Thyroid gland (tissue), 4 donors: ENCODE data around the gene LRMDA. TPM values are rescaled to one million over a fixed set of nuclear protein-coding genes. Genes with fewer than 3 reads are reported as not detected.

ENCODE experiments used
- DNase-seq, 2 donors: peaks; one replicate each; pipeline ENCODE4 v3.0.0-alpha.2; 2019
- H3K27ac ChIP-seq, 3 donors: fragments of 200-600 bp; sonication (generic); 1 replicate in 2 of 3; 2 replicates in 1 of 3; pipeline ENCODE4 v1.5.1; 2016 to 2019; ENCODE audit warnings: mild to moderate bottlenecking in 1 of 3, moderate library complexity in 1 of 3
- H3K27me3 ChIP-seq: fragments of 200-600 bp; sonication (generic); one replicate; pipeline ENCODE4 v1.5.1; 2019
- H3K36me3 ChIP-seq, 2 donors: fragments of 200-600 bp; sonication (generic); one replicate each; pipeline ENCODE4 v1.5.1; 2016 to 2019
- H3K4me1 ChIP-seq, 2 donors: fragments of 200-600 bp; sonication (generic); one replicate each; pipeline ENCODE4 v1.5.1; 2017 to 2019
- H3K4me3 ChIP-seq, 3 donors: fragments of 200-600 bp; sonication (generic); replicated peaks in 1 of 3; 1 replicate in 2 of 3; 2 replicates in 1 of 3; pipeline ENCODE4 v1.5.1; 2016; ENCODE audit warnings: mild to moderate bottlenecking in 1 of 3
- H3K9me3 ChIP-seq: fragments of 200-600 bp; sonication (generic); one replicate; pipeline ENCODE4 v1.5.1; 2017
- POLR2A ChIP-seq, 2 donors: fragments of 450-650 bp; IDR thresholded peaks; one replicate each; pipeline ENCODE4 v1.6.1; 2017; ENCODE audit warnings: antibody characterized with exemption in 2 of 2, mild to moderate bottlenecking in 2 of 2, moderate library complexity in 1 of 2
- WGBS, 2 donors: methylation state at CpG; one replicate each; pipeline ENCODE4 v1.1.5; 2017; 5-methylcytosine and 5-hydroxymethylcytosine counted together
- intact Hi-C: fragments of 100-400 bp; cut with DNase I; formaldehyde crosslinking; loops from one replicate; pipeline ENCODE4 v1.15.1; 2023
- total RNA-seq, 4 donors: library from RNA; depleted of rRNA; stranded (reverse); fragments of >200 nt; gene quantifications; one replicate each; pipeline ENCODE4 v1.2.3, GENCODE V29; 2016
- TF ChIP-seq, protein P1 (sequence below), 6 experiments: fragments of 200-600 bp in 3 of 6; fragments of 450-650 bp in 3 of 6; sonication (generic) in 3 of 6; IDR thresholded peaks; one replicate each; pipeline ENCODE4 v1.5.1; 2016 to 2019; ENCODE audit warnings: antibody characterized with exemption in 6 of 6, mild to moderate bottlenecking in 2 of 6, inconsistent platforms in 1 of 6, moderate library complexity in 1 of 6

LRMDA gene
- total RNA-seq, 4 donors from 2014 or later, result 16.5 to 31.7 (median 23.2) TPM

DNA sequence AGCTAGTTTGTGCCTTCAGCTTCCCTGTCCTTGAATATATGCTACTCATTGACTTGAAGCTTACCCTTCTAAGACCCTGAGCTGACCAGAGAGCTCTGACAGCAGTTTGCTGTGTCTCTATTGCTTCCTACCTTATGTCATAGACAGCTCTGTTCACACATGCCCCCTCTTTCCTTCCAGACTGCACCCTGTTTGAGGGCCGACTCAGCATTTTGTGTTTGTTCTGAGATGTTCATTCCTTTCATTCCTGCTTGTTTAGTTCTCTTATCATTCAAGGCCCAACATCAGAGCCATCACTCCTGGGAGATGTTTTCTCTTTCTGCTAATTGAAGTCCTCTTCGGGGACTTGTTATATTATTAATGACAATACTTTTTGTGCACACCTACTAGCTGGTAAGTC, 518.9 kb downstream of the LRMDA start:
- intact Hi-C loops, result no loop called here
- TF ChIP-seq, protein P1, sequence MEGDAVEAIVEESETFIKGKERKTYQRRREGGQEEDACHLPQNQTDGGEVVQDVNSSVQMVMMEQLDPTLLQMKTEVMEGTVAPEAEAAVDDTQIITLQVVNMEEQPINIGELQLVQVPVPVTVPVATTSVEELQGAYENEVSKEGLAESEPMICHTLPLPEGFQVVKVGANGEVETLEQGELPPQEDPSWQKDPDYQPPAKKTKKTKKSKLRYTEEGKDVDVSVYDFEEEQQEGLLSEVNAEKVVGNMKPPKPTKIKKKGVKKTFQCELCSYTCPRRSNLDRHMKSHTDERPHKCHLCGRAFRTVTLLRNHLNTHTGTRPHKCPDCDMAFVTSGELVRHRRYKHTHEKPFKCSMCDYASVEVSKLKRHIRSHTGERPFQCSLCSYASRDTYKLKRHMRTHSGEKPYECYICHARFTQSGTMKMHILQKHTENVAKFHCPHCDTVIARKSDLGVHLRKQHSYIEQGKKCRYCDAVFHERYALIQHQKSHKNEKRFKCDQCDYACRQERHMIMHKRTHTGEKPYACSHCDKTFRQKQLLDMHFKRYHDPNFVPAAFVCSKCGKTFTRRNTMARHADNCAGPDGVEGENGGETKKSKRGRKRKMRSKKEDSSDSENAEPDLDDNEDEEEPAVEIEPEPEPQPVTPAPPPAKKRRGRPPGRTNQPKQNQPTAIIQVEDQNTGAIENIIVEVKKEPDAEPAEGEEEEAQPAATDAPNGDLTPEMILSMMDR (IDR thresholded peaks at IDR 0.05), result no peak
- no peak for TF ChIP-seq POLR2A (IDR thresholded peaks at IDR 0.05)
- WGBS, 2 donors, result 77 to 83% methylated on average over 2 of the region's 2 CpGs
- DNase-seq, result no peak
- Histone ChIP-seq H3K27ac (no peak overlapping the region), H3K27me3 (no peaks in the 10 kb centered on the region), H3K36me3 (no peaks in the 10 kb centered on the region), H3K4me1 (no peaks in the 10 kb centered on the region), H3K4me3 (no peak overlapping the region), H3K9me3 (no peaks in the 10 kb centered on the region)

DNA sequence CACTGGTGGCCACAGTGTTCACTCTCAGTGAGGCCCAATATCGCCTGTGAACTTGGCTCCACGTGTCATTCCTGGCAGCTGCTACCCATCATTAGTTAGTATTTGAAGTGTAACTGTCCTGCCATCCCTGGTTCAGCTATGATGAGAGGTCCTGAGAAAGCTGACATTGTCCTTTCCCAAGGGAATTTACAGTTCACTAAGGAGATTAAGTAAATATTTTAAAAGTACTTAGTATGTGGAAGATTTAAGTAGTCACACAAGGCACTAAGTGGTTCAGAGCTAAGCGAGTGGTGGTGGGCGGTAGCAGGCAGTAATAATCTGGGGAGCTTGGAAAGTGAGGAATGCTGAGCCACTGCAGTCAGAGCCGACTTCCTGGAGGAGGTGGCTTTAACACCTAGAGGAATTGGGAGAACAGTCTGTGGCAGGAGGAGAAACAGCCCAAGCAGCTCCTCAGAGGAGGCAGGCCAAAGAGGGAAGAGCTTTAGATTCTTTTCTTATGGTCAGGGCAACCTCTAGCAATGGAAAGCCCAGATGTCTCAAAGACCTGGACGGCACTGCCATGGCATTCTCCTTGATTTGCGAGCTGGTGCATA, 519.7 kb downstream of the LRMDA start:
- H3K4me3 ChIP-seq, result no peak overlapping the region
- TF ChIP-seq, protein P1 (IDR thresholded peaks at IDR 0.05), result no peak
- no peak for TF ChIP-seq POLR2A (IDR thresholded peaks at IDR 0.05)
- no peaks in the 10 kb centered on the region for H3K27me3 ChIP-seq
- intact Hi-C loops, result no loop called here
- H3K4me1 ChIP-seq, result no peaks in the 10 kb centered on the region
- DNase-seq, result no peak
- no peaks in the 10 kb centered on the region for H3K9me3 ChIP-seq
- H3K27ac ChIP-seq, result no peak overlapping the region
- WGBS, 2 donors, result 86 to 88% methylated on average over 7 of the region's 7 CpGs
- no peaks in the 10 kb centered on the region for H3K36me3 ChIP-seq

DNA sequence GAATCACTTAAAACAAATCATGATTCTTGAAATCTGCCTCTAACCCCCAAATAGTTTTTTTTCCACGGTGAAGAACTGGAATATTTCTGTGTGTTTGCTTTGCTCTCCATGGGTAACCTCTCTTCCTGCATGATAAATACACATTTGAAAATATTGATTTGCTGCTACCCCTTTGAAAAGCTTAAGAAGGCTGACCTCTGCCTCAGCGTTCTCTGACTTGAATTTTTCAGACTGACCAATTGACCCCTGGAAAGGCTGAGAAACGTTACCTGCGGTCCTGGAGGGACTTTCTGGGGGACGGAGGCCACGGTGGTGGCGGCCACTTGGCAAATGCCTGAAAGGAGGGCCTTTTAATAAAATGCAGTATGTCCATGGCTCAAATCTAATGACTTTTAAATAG, 520.2 kb downstream of the LRMDA start:
- Histone ChIP-seq H3K27ac (no peak overlapping the region), H3K9me3 (no peaks in the 10 kb centered on the region), H3K4me3 (no peak overlapping the region), H3K36me3 (no peaks in the 10 kb centered on the region), H3K4me1 (no peaks in the 10 kb centered on the region), H3K27me3 (no peaks in the 10 kb centered on the region)
- TF ChIP-seq, protein P1 (IDR thresholded peaks at IDR 0.05), result no peak
- no peak for TF ChIP-seq POLR2A (IDR thresholded peaks at IDR 0.05)
- intact Hi-C loops, result no loop called here
- no peak for DNase-seq
- 92 to 94% methylated on average over 7 of the region's 7 CpGs for WGBS, 2 donors

DNA sequence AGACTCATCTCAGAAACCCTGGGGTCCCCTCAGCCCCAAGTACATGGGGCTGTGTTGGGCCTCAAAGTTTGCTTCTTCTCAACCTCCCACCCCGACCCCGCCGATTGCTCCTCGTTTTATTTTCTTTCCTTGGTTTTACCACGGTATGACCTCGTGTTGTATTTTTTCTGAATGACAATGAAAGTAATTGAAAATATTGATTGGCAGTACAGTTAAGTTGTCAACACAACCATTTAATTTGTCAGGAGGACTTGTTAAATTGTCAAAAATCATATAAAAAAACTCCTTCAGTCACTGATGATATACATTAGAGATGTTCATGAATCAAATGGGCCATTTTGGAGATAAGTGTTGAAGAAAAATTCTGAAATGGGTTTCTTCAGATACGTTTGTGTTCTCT, 520.7 kb downstream of the LRMDA start:
- Histone ChIP-seq H3K27ac (no peak overlapping the region), H3K4me3 (no peak overlapping the region), H3K9me3 (no peaks in the 10 kb centered on the region), H3K27me3 (no peaks in the 10 kb centered on the region), H3K4me1 (no peaks in the 10 kb centered on the region), H3K36me3 (no peaks in the 10 kb centered on the region)
- no peak for DNase-seq
- 94 to 95% methylated on average over 7 of the region's 7 CpGs for WGBS, 2 donors
- TF ChIP-seq POLR2A (IDR thresholded peaks at IDR 0.05), result no peak
- TF ChIP-seq, protein P1 (IDR thresholded peaks at IDR 0.05), result no peak
- intact Hi-C loops, result no loop called here

DNA sequence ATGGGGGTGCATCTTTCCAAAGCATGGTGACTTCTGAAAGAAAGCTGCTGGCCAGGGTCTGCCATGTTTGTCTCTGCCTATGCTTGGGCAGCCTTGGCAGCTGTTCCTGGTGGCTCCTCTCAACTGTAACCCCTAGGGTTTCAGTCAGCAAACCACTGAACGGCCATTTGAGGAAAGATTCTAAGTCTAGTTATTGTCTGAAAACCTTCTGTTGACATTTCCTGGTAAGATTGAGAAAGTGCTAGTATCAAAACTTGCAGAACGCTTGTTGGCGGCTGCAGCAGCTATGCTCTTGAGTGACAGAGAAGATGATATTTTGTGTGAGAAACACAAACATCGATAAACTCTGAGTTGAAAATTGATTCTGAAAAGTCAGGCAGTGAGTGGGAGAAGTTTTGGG, 523.1 kb downstream of the LRMDA start:
- H3K4me1 ChIP-seq, result no peaks in the 10 kb centered on the region
- no peaks in the 10 kb centered on the region for H3K27me3 ChIP-seq
- no peak overlapping the region for H3K4me3 ChIP-seq
- WGBS, 2 donors, result 88 to 89% methylated on average over 4 of the region's 4 CpGs
- intact Hi-C loops, result no loop called here
- H3K27ac ChIP-seq, result no peak overlapping the region
- no peaks in the 10 kb centered on the region for H3K9me3 ChIP-seq
- H3K36me3 ChIP-seq, result no peaks in the 10 kb centered on the region
- no peak for DNase-seq
- TF ChIP-seq POLR2A (IDR thresholded peaks at IDR 0.05), result no peak
- TF ChIP-seq, protein P1 (IDR thresholded peaks at IDR 0.05), result no peak
